Measurements from ENCODE around the gene GOLGB1.

- TF ChIP-seq POLR2A (IDR thresholded peaks at IDR 0.05; ENCODE audit: low read depth, low read length) = peak; percentile 100
- TF ChIP-seq POLR2AphosphoS5 (IDR thresholded peaks at IDR 0.05; ENCODE audit: low read depth, low read length) = peak; percentile 97
Observed at GRCh38 chr3:121749276-121750086, at the start of gene GOLGB1.

All from GM12892 (cell line).